ENCODE measurements around the gene PRXL2B. TPM values are rescaled to one million over a fixed set of nuclear protein-coding genes. Genes with fewer than 3 reads are reported as not detected.
"Not testable (repeated sequence)": the region's sequence is repeated elsewhere in the genome, so short reads cannot be mapped to it uniquely, and the experiment has no call there.

Gene PRXL2B
- total RNA-seq, 2 experiments from 2014 or later: 40.0 to 41.9 TPM

DNA sequence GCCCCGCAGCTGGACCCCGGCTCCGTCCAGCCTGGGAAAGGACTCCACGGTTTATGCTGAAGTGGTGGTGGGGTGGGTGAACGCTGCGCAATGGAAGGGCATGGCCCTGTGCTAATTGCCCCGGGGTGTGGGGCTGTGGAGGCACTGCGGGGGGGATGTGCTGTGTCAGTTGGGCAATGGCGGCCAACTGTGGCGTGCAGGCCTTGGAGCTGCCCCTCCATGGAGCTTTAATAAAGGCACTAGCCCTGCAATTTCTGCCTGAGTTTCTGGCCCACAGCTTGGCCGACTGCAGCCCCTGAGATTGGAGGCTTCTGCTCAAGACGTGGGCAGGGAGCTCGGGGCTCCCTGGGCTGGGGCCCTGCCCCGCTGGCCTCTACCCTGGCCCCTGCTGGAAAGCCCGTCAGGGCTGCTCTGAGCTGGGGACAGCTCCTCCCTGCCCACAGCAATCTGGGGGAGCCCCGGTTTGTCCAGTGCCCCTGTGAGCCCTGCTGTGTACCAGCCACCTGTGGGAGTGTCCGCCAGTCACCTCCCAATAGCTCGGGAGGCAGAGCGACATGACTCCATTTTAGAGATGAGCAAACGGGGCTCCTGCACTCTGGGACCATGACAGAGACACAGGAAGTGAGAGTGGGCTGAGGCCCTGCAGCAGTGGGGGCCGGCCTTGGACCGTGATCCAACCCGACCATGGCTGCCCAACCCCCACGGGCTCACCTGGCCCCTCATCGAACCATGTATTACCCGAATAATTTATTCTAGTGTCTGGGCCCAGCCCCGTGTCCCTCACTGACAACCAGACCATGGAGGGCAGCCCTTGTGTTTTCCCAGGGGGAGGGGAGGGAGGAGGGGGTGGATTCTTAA lies 39.1 kb upstream of the PRXL2B start:
- POLR2A ChIA-PET: interaction anchor here (0.7 to 4.5 kb wide), 12 partner anchors 9 to 156 kb away, joined by 3 to 46 read pairs (median 6); partner anchors contain the start of genes MORN1, PANK4, PEX10 and PRXL2B

DNA sequence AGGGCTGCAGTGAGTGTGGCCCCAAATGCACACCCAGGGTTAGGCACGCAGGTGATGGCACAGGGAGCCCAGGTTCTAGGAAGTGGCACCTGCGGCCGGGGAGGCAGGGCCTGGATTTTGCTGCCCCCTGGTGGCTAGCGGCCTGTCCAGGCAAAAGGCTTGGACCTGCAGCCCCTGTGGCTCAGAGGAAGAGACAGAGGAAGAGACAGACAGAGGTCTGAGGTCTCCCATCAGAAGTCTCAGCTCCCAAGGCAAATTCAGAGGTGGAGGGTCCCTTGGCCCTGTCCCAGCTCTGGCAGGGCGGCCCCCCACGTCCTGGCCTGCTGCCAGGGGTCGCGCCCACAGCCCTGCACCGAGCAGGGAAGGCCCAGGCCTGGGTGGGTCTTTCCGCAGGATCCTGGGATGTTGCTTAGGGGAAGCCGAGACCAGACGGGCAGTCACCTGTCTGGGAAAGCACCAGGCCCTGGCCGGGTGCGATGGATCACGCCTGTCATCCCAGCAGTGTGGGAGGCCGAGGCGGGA lies 38.4 kb upstream of the PRXL2B start:
- ChIA-PET POLR2A (interaction anchor here (0.7 to 4.5 kb wide), 14 partner anchors 8 to 157 kb away, joined by 3 to 46 read pairs (median 6); partner anchors contain the start of genes MORN1, PANK4, PEX10 and PRXL2B), CTCF (interaction anchor here (1.0 to 4.3 kb wide), 14 partner anchors 8 to 353 kb away, joined by 3 to 42 read pairs (median 6); partner anchors contain the start of genes FAAP20, PANK4, PRXL2B and TNFRSF14)

More for the DNA sequence above, 39.1 kb upstream of the PRXL2B start:
- CTCF ChIA-PET: interaction anchor here (0.7 to 4.3 kb wide), 15 partner anchors 9 to 352 kb away, joined by 3 to 42 read pairs (median 6); partner anchors contain the start of genes FAAP20, PANK4, PRXL2B and TNFRSF14

DNA sequence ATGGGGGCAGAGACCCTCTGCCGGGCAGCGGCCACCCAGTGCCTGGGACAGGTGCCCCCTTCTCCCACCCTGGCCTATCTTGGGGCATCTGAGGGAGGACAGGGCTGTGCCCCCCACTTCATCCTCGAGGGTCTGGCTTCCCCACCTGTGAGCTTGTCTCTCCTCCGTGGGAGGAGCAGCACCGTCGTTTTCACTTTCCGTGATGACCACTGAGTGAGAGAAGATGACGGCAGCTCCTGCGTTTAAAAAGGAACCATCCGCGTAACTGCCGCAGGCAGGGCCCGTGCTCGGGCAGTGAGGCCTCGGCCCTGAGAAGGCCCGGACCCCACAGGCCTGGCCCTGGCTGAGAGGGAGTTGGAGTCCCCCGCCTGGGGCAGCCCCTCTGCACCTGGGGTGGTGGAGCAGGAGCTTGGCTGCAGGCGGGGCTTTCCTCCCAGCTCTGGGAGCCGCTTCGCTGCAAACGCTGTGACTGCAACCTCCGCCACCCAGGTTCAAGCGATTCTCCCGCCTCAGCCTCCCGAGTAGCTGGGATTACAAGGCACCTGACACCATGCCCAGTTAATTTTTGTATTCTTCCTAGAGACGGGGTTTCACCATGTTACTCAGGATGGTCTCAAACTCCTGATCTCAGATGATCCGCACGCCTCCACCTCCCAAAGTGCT lies 37.1 kb upstream of the PRXL2B start:
- ChIA-PET CTCF (interaction anchor here (1.1 to 4.3 kb wide), 3 partner anchors 14 to 134 kb away, joined by 3 to 42 read pairs (median 16); partner anchors contain the start of gene PANK4), POLR2A (interaction anchor here (1.3 to 4.5 kb wide), 3 partner anchors 12 to 37 kb away, joined by 4 to 46 read pairs (median 28); partner anchors contain the start of genes PANK4 and PRXL2B)

DNA sequence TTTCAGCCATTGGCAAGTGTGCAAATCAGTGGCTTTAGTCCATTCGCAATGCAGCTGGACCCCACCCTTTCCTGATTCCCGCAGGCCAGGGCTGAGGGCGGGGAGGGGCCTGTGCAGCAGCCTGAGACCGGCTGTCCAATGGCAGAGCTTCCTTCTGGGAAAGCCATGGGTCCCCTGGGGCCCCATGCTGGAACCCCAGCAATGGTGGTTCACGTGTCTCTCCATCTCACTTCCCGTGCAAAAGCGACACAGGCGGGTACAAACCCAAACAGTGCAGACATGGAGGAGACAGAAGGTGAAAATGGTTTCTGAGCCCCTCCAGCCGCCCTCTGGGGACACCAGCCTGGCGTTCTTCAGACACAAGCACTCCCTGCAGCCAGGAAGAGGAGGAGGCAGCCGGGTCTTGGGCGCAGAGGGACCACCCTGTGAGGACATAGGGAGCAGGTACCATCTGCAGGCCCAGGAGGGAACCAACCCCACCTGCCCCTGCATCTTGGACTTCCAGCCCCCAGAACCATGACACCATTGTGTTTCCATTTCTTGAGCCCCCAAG lies 36.2 kb upstream of the PRXL2B start:
- POLR2A ChIA-PET, CTCF ChIA-PET: not testable (repeated sequence)

DNA sequence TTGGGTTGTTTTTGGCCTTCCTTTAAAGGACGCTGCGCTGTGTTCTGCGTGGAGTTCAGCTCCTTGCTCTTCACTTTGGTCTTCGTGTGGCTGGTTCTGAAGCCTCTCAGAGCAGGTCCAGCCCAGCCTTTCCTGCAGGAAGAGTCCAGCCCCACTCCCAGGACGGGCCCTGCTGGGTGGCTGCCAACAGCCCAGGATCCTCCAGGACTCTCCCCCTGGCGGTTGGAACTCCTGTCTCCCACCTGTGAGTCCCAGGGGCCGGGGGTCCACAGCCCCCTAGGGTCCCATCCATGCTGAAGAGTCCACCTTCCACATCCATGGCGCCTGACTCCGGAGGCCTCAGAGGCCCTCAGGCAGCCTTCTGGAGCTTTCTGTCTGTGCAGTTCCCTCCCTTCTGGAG lies 35.0 kb upstream of the PRXL2B start:
- POLR2A ChIA-PET, CTCF ChIA-PET: not testable (repeated sequence)

DNA sequence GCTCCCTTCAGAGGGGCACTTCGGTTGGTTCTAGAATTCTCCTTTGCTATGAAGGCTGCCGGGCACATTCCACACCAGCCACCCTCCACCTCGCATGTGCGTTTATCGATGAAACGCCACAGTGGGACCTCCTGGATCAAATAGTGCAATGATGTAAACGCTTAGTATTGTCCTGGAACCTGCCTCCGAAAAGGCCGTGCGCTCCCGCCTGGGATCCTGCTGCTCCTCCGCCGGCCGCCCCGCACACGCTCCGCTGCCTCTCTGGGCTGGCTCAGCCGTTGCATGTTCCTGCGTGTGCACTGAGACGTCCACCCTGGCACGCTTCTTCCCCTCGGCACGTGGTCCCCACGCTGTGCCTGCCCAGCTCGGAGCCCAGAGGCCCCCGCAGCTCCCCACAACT lies 34.4 kb upstream of the PRXL2B start:
- ChIA-PET POLR2A (no interaction called here), CTCF (no interaction called here)

DNA sequence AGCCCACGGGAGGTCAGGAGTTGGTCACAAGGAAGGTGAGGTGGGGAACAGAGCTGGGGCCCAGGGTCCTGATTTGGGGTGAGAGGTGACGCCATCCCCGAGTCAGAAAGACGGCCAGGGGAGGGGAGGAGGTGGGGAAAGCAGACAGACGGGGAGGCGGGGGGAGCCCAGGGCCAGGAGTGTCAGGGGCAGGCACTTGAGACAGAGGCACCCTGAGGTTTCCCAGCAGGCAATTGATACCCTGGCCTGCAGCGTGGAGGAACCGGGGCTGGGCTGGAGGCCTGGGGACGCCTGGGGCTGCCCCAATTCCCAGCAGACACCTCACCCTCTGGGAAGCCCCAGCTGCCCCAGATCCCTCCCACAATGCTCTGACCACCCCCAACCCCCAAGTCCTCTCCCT lies 33.5 kb upstream of the PRXL2B start:
- POLR2A ChIA-PET, CTCF ChIA-PET: not testable (repeated sequence)

DNA sequence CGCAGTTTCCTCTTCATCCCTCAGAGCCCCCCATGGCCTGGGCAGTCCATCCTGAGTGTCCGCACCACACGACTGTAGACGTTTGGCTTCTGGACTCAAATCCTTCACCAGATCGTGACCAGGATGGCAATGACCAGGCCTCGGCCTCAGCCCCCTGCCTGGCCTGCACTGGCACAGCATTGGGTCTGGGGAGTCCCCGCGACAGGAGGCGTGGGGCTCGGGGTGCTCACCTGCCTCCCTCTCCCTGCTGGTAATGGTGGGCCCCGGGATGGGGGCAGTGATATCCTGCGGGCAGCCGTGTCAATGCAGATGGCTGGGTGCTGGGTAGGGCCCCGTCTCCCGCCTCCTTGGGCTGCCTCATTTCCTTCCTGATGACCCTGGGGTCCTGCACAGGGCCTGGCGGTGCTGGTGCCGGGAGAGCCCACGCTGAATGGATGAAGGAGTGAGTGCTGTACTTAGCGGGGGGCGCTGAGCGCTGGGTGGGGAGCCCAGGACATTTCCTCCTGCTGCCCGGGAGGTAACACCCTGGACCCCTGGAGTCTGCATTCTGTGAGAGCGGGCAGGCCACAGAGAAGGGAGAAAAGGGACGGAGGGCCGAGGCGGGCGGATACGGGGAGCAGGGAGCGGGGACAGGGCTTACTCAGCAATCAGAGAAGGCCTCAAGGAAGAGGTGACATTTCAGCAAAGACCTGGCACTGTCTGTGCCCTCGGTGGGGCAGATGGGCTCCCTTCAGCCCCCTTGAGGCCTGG lies 32.5 kb upstream of the PRXL2B start:
- ChIA-PET CTCF (interaction anchor here (1.4 to 3.1 kb wide), 3 partner anchors 24 to 138 kb away, joined by 4 to 20 read pairs (median 9); no protein-coding TSS in a partner anchor), POLR2A (interaction anchor here (2.9 kb wide), 1 partner anchor 24 kb away, joined by 31 read pairs; no protein-coding TSS in a partner anchor)

DNA sequence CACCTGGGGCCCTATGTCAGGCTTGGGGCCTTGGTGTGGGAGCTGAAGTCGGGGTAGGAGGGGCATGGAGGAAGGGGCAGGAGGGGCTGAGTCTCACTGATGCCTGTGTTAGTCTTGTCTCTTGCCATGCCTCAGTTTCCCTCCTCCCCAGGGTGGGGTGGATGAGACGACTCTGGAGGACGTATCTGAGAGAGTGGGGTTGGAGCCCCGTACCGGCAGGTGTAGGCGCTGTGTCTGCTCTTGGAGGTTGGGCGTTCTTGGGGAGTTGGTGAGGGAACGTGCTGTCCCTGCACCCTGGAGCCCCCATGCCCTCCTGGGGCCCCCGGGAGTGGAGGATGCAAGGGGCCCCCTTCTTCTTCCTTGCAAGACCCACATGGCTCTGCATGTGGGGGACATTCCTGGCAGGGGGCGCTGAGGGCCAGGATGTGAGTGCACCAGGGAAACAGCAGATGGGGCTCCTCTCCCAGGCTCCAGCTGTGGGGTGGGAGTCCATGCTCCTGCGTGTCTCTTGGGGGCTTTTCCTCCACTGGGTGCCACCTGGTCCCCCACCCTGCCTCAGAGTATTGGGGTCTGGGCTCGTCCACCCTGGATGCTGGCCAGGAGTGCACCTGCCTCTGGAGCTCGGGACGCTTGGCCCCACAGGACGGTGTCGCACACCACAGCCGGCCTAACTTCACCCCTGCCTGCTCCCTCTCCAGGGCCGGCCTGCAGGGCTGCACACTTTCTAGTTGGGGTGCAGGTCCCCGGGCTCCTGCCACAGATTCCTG lies 31.8 kb upstream of the PRXL2B start:
- POLR2A ChIA-PET: interaction anchor here (2.9 to 4.9 kb wide), 2 partner anchors 23 to 30 kb away, joined by 31 to 60 read pairs; partner anchors contain the start of gene PRXL2B
- CTCF ChIA-PET: interaction anchor here (1.4 to 3.1 kb wide), 4 partner anchors 23 to 139 kb away, joined by 4 to 20 read pairs (median 8); no protein-coding TSS in a partner anchor

DNA sequence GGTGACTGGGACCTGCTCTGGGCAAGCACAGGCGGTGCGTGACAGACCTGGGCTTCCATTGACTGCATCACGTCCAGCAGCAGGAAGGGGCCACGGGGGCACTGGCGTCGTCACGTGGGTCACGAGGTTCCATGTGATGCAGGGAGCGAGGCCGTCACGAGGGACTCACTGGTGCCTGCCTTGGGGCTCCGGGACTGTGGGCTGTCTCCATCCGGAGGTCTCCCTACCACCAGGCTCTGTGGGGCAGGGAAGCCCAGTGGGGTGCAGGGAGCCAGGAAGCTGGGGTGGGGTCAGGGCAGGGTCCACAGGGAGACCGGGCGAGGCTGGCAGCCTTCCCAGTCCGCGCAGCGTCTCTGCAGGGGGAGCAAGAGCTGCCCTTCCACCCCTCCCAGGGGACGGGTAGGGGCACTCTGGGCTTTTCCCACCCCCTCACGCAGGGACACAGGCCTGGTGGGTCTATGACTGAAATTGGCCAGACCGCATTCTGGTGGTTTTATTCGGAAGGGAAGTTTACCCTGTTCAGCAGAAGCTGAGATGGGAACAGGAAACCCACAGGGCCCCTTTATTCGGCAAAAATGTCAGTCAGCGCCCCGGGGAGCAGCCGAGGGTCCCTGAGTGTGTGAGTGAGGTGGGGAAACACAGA lies 30.8 kb upstream of the PRXL2B start:
- POLR2A ChIA-PET: interaction anchor here (0.6 to 4.9 kb wide), 7 partner anchors 9 to 30 kb away, joined by 3 to 60 read pairs (median 11); partner anchors contain the start of genes PANK4 and PRXL2B
- CTCF ChIA-PET: interaction anchor here (0.9 to 3.1 kb wide), 9 partner anchors 8 to 236 kb away, joined by 3 to 20 read pairs (median 5); no protein-coding TSS in a partner anchor

DNA sequence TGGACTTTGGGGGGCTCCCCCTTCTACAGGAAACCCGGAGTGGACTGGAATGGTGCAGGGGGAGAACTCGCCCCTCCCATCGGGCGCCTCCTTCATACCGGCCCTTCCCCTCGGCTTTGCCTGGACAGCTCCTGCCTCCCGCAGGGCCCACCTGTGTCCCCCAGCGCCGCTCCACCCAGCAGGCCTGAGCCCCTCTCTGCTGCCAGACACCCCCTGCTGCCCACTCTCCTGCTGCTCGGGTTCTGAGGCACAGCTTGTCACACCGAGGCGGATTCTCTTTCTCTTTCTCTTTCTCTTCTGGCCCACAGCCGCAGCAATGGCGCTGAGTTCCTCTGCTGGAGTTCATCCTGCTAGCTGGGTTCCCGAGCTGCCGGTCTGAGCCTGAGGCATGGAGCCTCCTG lies 30.3 kb upstream of the PRXL2B start, which contains the start of gene TNFRSF14:
TNFRSF14 (plus strand) TSS at position 95 of the 401 bp plus-strand sequence; CDS start at position 389, 294 bp downstream.
- ChIA-PET POLR2A (interaction anchor here (0.6 to 4.9 kb wide), 8 partner anchors 10 to 149 kb away, joined by 3 to 60 read pairs (median 8); partner anchors contain the start of genes PANK4 and PRXL2B), CTCF (interaction anchor here (0.9 to 3.1 kb wide), 9 partner anchors 9 to 235 kb away, joined by 3 to 20 read pairs (median 5); no protein-coding TSS in a partner anchor)

DNA sequence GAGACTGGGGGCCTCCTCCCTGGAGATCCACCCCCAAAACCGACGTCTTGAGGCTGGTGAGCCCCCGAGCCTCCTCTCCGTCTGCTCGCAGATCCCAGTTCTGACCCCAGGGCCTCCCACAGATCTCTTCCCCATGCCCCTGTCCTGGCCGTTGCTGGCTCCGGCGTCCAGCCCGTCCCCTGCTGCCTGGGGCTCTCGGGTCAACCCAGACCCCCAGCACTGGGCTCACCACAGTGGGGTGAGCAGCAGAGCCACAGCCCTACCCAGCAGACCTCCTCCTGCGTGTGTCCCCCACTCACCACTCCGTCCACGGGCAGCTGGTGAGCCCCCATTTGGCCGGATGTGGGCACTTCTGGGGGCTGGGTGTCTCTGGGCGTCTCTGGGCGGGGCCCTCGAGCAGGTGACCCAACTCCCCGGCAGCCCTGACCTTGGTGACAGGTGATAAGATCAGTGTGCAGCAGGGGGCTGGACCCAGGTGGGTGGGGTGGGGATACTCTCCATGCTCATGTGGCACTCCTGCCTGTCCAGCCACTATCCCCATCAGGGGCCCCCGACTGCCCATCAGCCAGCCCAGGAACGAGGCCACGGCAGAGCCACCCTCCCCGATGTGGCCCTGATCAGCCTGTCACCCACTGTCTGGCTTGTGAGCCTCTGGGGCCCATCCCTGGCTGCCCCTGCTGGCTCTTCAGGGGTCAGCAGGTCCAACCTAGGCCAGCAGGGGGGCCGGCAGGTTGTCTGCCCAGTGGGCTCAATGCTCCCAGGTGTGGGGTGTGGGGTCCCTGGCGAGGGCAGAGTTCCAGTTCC lies 29.7 kb upstream of the PRXL2B start:
- ChIA-PET POLR2A (interaction anchor here (1.0 to 4.9 kb wide), 7 partner anchors 10 to 150 kb away, joined by 3 to 60 read pairs (median 11); partner anchors contain the start of genes PANK4 and PRXL2B), CTCF (interaction anchor here (0.9 to 3.1 kb wide), 9 partner anchors 9 to 235 kb away, joined by 3 to 20 read pairs (median 5); no protein-coding TSS in a partner anchor)

DNA sequence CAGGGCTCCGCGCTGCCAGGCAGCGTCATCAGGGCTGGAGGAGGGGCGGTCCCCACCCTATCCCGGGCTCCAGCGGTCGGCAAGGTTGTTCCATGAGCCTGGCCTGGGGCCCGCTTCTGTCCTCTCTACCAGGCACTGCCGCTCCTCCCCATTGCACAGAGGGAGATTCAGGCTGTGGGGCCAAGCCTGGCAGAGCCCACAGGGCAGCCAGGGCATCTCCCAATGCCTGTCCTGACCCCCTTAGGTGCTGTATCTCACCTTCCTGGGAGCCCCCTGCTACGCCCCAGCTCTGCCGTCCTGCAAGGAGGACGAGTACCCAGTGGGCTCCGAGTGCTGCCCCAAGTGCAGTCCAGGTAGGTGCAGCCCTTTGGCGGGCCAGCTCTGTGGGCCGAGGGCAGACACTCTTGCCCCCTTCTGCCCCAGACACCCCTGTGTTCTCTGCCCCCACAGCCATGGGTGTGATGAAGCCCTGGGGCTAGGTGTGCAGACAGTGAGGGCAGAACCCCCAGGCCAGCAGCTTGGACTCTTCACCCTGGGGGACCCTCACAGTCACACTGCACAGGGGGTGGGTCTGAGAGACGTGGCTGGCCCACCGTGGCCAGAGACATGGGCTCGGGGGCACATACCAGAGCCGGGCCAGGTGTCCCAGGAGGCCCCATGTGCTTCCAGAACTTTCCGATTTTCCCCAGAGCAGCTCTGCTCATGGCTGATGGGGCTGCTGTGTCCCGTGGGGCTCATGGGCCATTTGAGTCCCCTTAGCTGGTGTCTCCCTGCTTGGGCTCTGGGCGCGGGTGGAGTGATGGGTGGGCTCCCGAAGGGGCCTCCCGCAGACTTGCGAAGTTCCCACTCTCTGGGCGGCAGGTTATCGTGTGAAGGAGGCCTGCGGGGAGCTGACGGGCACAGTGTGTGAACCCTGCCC lies 28.8 kb upstream of the PRXL2B start:
- ChIA-PET POLR2A (interaction anchor here (1.0 to 4.9 kb wide), 5 partner anchors 11 to 151 kb away, joined by 3 to 60 read pairs (median 31); partner anchors contain the start of gene PRXL2B), CTCF (interaction anchor here (1.5 kb wide), 1 partner anchor 142 kb away, joined by 3 read pairs; no protein-coding TSS in a partner anchor)

DNA sequence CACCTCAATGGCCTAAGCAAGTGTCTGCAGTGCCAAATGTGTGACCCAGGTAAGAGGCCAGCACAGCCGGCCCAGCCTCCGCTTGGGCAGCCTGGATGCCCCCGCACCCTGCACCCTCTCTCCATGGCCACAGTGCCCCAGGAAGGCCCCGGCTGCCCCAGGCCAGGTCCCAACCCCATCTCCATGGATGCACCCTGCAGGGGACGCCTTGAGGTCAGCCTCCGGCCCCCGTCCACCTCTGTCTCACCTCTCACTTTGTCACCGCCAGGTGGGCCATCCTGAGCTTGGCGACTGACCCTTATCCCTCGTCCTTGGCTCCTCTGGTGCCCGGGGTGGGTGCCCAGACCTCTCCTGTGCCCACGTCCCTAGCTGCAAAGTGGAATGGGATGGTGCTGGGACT lies 28.2 kb upstream of the PRXL2B start:
- ChIA-PET POLR2A (interaction anchor here (1.1 to 4.9 kb wide), 2 partner anchors 27 to 35 kb away, joined by 3 to 60 read pairs; partner anchors contain the start of gene PRXL2B), CTCF (interaction anchor here (1.5 kb wide), 1 partner anchor 143 kb away, joined by 3 read pairs; no protein-coding TSS in a partner anchor)

All from activated CD8-positive, alpha-beta memory T cell treated with anti-CD3 and anti-CD28 coated beads for 36 hours (primary cell).